Right lobe of liver (tissue), 4 donors: Measurements from ENCODE around the gene MCF2L2.

Experiments
- POLR2A ChIP-seq: fragments of 450-650 bp; IDR thresholded peaks from one replicate; pipeline ENCODE4 v1.6.1; 2017; ENCODE audit warnings: antibody characterized with exemption, mild to moderate bottlenecking
- TF ChIP-seq, protein P1 (sequence below), 4 donors: fragments of 200-600 bp in 3 of 4; fragments of 450-650 bp in 1 of 4; IDR thresholded peaks; one replicate each; pipeline versions ENCODE4 v1.5.1 to v1.8.0; 2016 to 2022; ENCODE audit warnings: antibody characterized with exemption in 4 of 4, mild to moderate bottlenecking in 2 of 4
- donor health status: DM: no; HTN: no; CAD: no.
- donor health status: DM: no; HTN: no; CAD: no.
- donor health status: DM: no; HTN: yes; CAD: no.

DNA sequence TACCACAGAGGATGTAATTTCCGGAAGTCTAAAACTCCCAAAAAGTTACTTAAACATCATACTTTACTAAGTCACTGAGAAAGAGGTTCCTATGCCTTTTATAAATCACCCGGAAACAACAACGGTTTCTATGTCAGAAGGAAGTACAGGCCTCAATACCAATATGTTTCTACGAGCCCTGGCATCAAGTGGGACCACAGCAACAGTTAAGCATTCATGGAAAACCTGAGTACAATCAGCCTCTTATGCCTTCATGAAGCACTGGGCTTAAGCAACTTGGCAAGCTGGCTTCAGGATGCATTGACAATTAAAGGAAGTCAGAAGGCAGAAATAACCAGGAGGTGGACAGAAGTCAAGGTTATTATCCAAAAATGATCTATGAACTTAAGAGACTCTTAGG lies 194.5 kb downstream of the MCF2L2 start:
- TF ChIP-seq, protein P1, sequence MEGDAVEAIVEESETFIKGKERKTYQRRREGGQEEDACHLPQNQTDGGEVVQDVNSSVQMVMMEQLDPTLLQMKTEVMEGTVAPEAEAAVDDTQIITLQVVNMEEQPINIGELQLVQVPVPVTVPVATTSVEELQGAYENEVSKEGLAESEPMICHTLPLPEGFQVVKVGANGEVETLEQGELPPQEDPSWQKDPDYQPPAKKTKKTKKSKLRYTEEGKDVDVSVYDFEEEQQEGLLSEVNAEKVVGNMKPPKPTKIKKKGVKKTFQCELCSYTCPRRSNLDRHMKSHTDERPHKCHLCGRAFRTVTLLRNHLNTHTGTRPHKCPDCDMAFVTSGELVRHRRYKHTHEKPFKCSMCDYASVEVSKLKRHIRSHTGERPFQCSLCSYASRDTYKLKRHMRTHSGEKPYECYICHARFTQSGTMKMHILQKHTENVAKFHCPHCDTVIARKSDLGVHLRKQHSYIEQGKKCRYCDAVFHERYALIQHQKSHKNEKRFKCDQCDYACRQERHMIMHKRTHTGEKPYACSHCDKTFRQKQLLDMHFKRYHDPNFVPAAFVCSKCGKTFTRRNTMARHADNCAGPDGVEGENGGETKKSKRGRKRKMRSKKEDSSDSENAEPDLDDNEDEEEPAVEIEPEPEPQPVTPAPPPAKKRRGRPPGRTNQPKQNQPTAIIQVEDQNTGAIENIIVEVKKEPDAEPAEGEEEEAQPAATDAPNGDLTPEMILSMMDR (IDR thresholded peaks at IDR 0.05): no peak
- no peak for TF ChIP-seq POLR2A
